ENCODE results near the gene EHHADH.
"Not testable (repeated sequence)": the region's sequence is repeated elsewhere in the genome, so short reads cannot be mapped to it uniquely, and the experiment has no call there.

Gene EHHADH

GRCh38 chr3:185250653-185251052 is 3.2 kb downstream of the EHHADH start:
- no peak for DNase-seq

GRCh38 chr3:185250247-185250646 is 3.6 kb downstream of the EHHADH start:
- DNase-seq: no peak

- no peak for DNase-seq
Measured at GRCh38 chr3:185242642-185243041, 11.2 kb downstream of the EHHADH start.

GRCh38 chr3:185236969-185237368 is 16.9 kb downstream of the EHHADH start:
- DNase-seq: no peak

GRCh38 chr3:185233328-185233727 is 20.5 kb downstream of the EHHADH start:
- no peak for DNase-seq

- not testable (repeated sequence) for DNase-seq
Measured at GRCh38 chr3:185226526-185226925, 27.3 kb downstream of the EHHADH start.

- no peak for DNase-seq
Measured at GRCh38 chr3:185225523-185225922, 28.3 kb downstream of the EHHADH start.

GRCh38 chr3:185225080-185225479 is 28.8 kb downstream of the EHHADH start:
- no peak for DNase-seq

GRCh38 chr3:185221203-185221602 is 32.6 kb downstream of the EHHADH start:
- no peak for DNase-seq

- DNase-seq: no peak
Measured at GRCh38 chr3:185216607-185216958, 37.3 kb downstream of the EHHADH start.

GRCh38 chr3:185215873-185216606 is 37.8 kb downstream of the EHHADH start:
- peak in 1 of 5 experiments; percentile 19 for DNase-seq

GRCh38 chr3:185212559-185212958 is 41.3 kb downstream of the EHHADH start:
- DNase-seq: no peak

- no peak for DNase-seq
Measured at GRCh38 chr3:185212086-185212485, 41.8 kb downstream of the EHHADH start.

- no peak for DNase-seq
Measured at GRCh38 chr3:185210621-185211142, 43.2 kb downstream of the EHHADH start.

- no peak for DNase-seq
Measured at GRCh38 chr3:185208823-185209222, 45.0 kb downstream of the EHHADH start.

- peak in 1 of 5 experiments; percentile 36 for DNase-seq
Measured at GRCh38 chr3:185207931-185208746, 45.7 kb downstream of the EHHADH start.

GRCh38 chr3:185207481-185207880 is 46.4 kb downstream of the EHHADH start:
- no peak for DNase-seq

- DNase-seq: peak in 1 of 5 experiments; percentile 7
Measured at GRCh38 chr3:185205865-185206264, 48.0 kb downstream of the EHHADH start.

GRCh38 chr3:185204894-185205293 is 49.0 kb downstream of the EHHADH start:
- DNase-seq: no peak

- DNase-seq: no peak
Measured at GRCh38 chr3:185200639-185201038, 53.2 kb downstream of the EHHADH start.

- no peak for DNase-seq
Measured at GRCh38 chr3:185199671-185200070, 54.2 kb downstream of the EHHADH start.

GRCh38 chr3:185199206-185199605 is 54.6 kb downstream of the EHHADH start:
- no peak for DNase-seq

GRCh38 chr3:185197068-185197467 is 56.8 kb downstream of the EHHADH start:
- no peak for DNase-seq

GRCh38 chr3:185195652-185196051 is 58.2 kb downstream of the EHHADH start:
- no peak for DNase-seq

All from T-helper 2 cell (primary cell).